ENCODE measurements around the gene TOR3A. TPM values are rescaled to one million over a fixed set of nuclear protein-coding genes. Genes with fewer than 3 reads are reported as not detected.
A peak's percentile ranks its signal among the peaks of the same experiment; 100 is the strongest.

TOR3A gene
- polyA plus RNA-seq, 2 donors = 7.7 to 16.9 TPM

GRCh38 chr1:179061360-179062282 is 20.2 kb upstream of the TOR3A start:
- WGBS, 2 donors = 94 to 98% methylated on average over 8 of the region's 8 CpGs
- H3K27ac ChIP-seq (ENCODE audit: low read depth in 2 of 2, low read length in 1 of 2) = no peak overlapping the region
- H3K4me3 ChIP-seq (ENCODE audit: low read depth in 1 of 2, low read length in 2 of 2) = no peak overlapping the region
- no peaks in the 10 kb centered on the region for H3K27me3 ChIP-seq (ENCODE audit: control insufficient read depth in 1 of 2, insufficient read depth in 2 of 2, low read length in 2 of 2)
- peaks cover 0 to 7% of the 10 kb centered on the region in 2 donors for H3K36me3 ChIP-seq (ENCODE audit: control insufficient read depth in 2 of 2, insufficient read depth in 2 of 2, low read length in 1 of 2)
- no peaks in the 10 kb centered on the region for H3K9me3 ChIP-seq (ENCODE audit: control insufficient read depth in 2 of 2, insufficient read depth in 1 of 2, low read depth in 1 of 2, low read length in 1 of 2)
- H3K4me1 ChIP-seq (ENCODE audit: control insufficient read depth in 2 of 2, insufficient read depth in 2 of 2, low read length in 1 of 2) = no peaks in the 10 kb centered on the region

- H3K27me3 ChIP-seq (ENCODE audit: control insufficient read depth in 1 of 2, insufficient read depth in 2 of 2, low read length in 2 of 2) = no peaks in the 10 kb centered on the region
- no peak overlapping the region for H3K4me3 ChIP-seq (ENCODE audit: low read depth in 1 of 2, low read length in 2 of 2)
- 94 to 97% methylated on average over 4 of the region's 4 CpGs for WGBS, 2 donors
- H3K36me3 ChIP-seq (ENCODE audit: control insufficient read depth in 2 of 2, insufficient read depth in 2 of 2, low read length in 1 of 2) = peaks cover 0 to 11% of the 10 kb centered on the region in 2 donors
- no peaks in the 10 kb centered on the region for H3K4me1 ChIP-seq (ENCODE audit: control insufficient read depth in 2 of 2, insufficient read depth in 2 of 2, low read length in 1 of 2)
- H3K9me3 ChIP-seq (ENCODE audit: control insufficient read depth in 2 of 2, insufficient read depth in 1 of 2, low read depth in 1 of 2, low read length in 1 of 2) = no peaks in the 10 kb centered on the region
- H3K27ac ChIP-seq (ENCODE audit: low read depth in 2 of 2, low read length in 1 of 2) = no peak overlapping the region
These were observed 15.4 kb upstream of the TOR3A start for GRCh38 chr1:179066471-179066870.

- Histone ChIP-seq H3K4me1 (ENCODE audit: control insufficient read depth in 2 of 2, insufficient read depth in 2 of 2, low read length in 1 of 2) (peaks cover 0 to 3% of the 10 kb centered on the region in 2 donors), H3K4me3 (ENCODE audit: low read depth in 1 of 2, low read length in 2 of 2) (no peak overlapping the region), H3K27me3 (ENCODE audit: control insufficient read depth in 1 of 2, insufficient read depth in 2 of 2, low read length in 2 of 2) (no peaks in the 10 kb centered on the region), H3K36me3 (ENCODE audit: control insufficient read depth in 2 of 2, insufficient read depth in 2 of 2, low read length in 1 of 2) (peaks cover under 1 to 3% of the 10 kb centered on the region in 2 donors), H3K9me3 (ENCODE audit: control insufficient read depth in 2 of 2, insufficient read depth in 1 of 2, low read depth in 1 of 2, low read length in 1 of 2) (no peaks in the 10 kb centered on the region), H3K27ac (ENCODE audit: low read depth in 2 of 2, low read length in 1 of 2) (no peak overlapping the region)
- WGBS, 2 donors = 80 to 83% methylated on average over 7 of the region's 7 CpGs
These were observed 4.5 kb upstream of the TOR3A start for GRCh38 chr1:179077396-179077795.

- 49 to 54% methylated on average over 15 to 18 of the region's 18 CpGs for WGBS, 2 donors
- Histone ChIP-seq H3K36me3 (ENCODE audit: control insufficient read depth in 2 of 2, insufficient read depth in 2 of 2, low read length in 1 of 2) (no peaks in the 10 kb centered on the region), H3K4me3 (ENCODE audit: low read depth in 1 of 2, low read length in 2 of 2) (no peak overlapping the region), H3K27ac (ENCODE audit: low read depth in 2 of 2, low read length in 1 of 2) (no peak overlapping the region), H3K4me1 (ENCODE audit: control insufficient read depth in 2 of 2, insufficient read depth in 2 of 2, low read length in 1 of 2) (peaks cover 0 to 3% of the 10 kb centered on the region in 2 donors), H3K27me3 (ENCODE audit: control insufficient read depth in 1 of 2, insufficient read depth in 2 of 2, low read length in 2 of 2) (no peaks in the 10 kb centered on the region), H3K9me3 (ENCODE audit: control insufficient read depth in 2 of 2, insufficient read depth in 1 of 2, low read depth in 1 of 2, low read length in 1 of 2) (no peaks in the 10 kb centered on the region)
These were observed 2.6 kb upstream of the TOR3A start for GRCh38 chr1:179079113-179079761.

- peaks cover 0 to 3% of the 10 kb centered on the region in 2 donors for H3K4me1 ChIP-seq (ENCODE audit: control insufficient read depth in 2 of 2, insufficient read depth in 2 of 2, low read length in 1 of 2)
- no peaks in the 10 kb centered on the region for H3K27me3 ChIP-seq (ENCODE audit: control insufficient read depth in 1 of 2, insufficient read depth in 2 of 2, low read length in 2 of 2)
- 29% methylated on average over 18 of the region's 18 CpGs for WGBS, 2 donors
- H3K36me3 ChIP-seq (ENCODE audit: control insufficient read depth in 2 of 2, insufficient read depth in 2 of 2, low read length in 1 of 2) = peaks cover 0 to 10% of the 10 kb centered on the region in 2 donors
- peak overlapping the region; percentile 68 to 96 for H3K4me3 ChIP-seq (ENCODE audit: low read depth in 1 of 2, low read length in 2 of 2)
- no peaks in the 10 kb centered on the region for H3K9me3 ChIP-seq (ENCODE audit: control insufficient read depth in 2 of 2, insufficient read depth in 1 of 2, low read depth in 1 of 2, low read length in 1 of 2)
- peak overlapping the region; percentile 84 to 93 for H3K27ac ChIP-seq (ENCODE audit: low read depth in 2 of 2, low read length in 1 of 2)
These were observed 794 bp upstream of the TOR3A start for GRCh38 chr1:179080866-179081686.

- H3K4me1 ChIP-seq (ENCODE audit: control insufficient read depth in 2 of 2, insufficient read depth in 2 of 2, low read length in 1 of 2) = peaks cover 0 to 3% of the 10 kb centered on the region in 2 donors
- H3K4me3 ChIP-seq (ENCODE audit: low read depth in 1 of 2, low read length in 2 of 2) = peak overlapping the region; percentile 68 to 96
- no peaks in the 10 kb centered on the region for H3K9me3 ChIP-seq (ENCODE audit: control insufficient read depth in 2 of 2, insufficient read depth in 1 of 2, low read depth in 1 of 2, low read length in 1 of 2)
- no peaks in the 10 kb centered on the region for H3K27me3 ChIP-seq (ENCODE audit: control insufficient read depth in 1 of 2, insufficient read depth in 2 of 2, low read length in 2 of 2)
- whole genome bisulfite sequencing, 2 donors = 0 to 1% methylated on average over 32 to 52 of the region's 52 CpGs
- peaks cover 3 to 10% of the 10 kb centered on the region in 2 donors for H3K36me3 ChIP-seq (ENCODE audit: control insufficient read depth in 2 of 2, insufficient read depth in 2 of 2, low read length in 1 of 2)
- peak overlapping the region; percentile 84 to 93 for H3K27ac ChIP-seq (ENCODE audit: low read depth in 2 of 2, low read length in 1 of 2)
These were observed 596 bp downstream of the TOR3A start for GRCh38 chr1:179082333-179082998.

- Histone ChIP-seq H3K4me3 (ENCODE audit: low read depth in 1 of 2, low read length in 2 of 2) (peak overlapping the region; percentile 68 to 96), H3K4me1 (ENCODE audit: control insufficient read depth in 2 of 2, insufficient read depth in 2 of 2, low read length in 1 of 2) (peaks cover 2 to 3% of the 10 kb centered on the region in 2 donors), H3K27ac (ENCODE audit: low read depth in 2 of 2, low read length in 1 of 2) (peak overlapping the region in 1 of 2 donors; percentile 51), H3K9me3 (ENCODE audit: control insufficient read depth in 2 of 2, insufficient read depth in 1 of 2, low read depth in 1 of 2, low read length in 1 of 2) (no peaks in the 10 kb centered on the region), H3K27me3 (ENCODE audit: control insufficient read depth in 1 of 2, insufficient read depth in 2 of 2, low read length in 2 of 2) (no peaks in the 10 kb centered on the region), H3K36me3 (ENCODE audit: control insufficient read depth in 2 of 2, insufficient read depth in 2 of 2, low read length in 1 of 2) (peaks cover 3 to 10% of the 10 kb centered on the region in 2 donors)
- WGBS, 2 donors = 3 to 5% methylated on average over 3 of the region's 3 CpGs
These were observed 1.1 kb downstream of the TOR3A start for GRCh38 chr1:179082999-179083335.

GRCh38 chr1:179083533-179083932 is 1.7 kb downstream of the TOR3A start:
- no peak overlapping the region for H3K4me3 ChIP-seq (ENCODE audit: low read depth in 1 of 2, low read length in 2 of 2)
- WGBS, 2 donors = 59 to 78% methylated on average over 8 of the region's 8 CpGs
- H3K9me3 ChIP-seq (ENCODE audit: control insufficient read depth in 2 of 2, insufficient read depth in 1 of 2, low read depth in 1 of 2, low read length in 1 of 2) = no peaks in the 10 kb centered on the region
- H3K36me3 ChIP-seq (ENCODE audit: control insufficient read depth in 2 of 2, insufficient read depth in 2 of 2, low read length in 1 of 2) = peaks cover 3 to 10% of the 10 kb centered on the region in 2 donors
- no peak overlapping the region for H3K27ac ChIP-seq (ENCODE audit: low read depth in 2 of 2, low read length in 1 of 2)
- peaks cover 2 to 3% of the 10 kb centered on the region in 2 donors for H3K4me1 ChIP-seq (ENCODE audit: control insufficient read depth in 2 of 2, insufficient read depth in 2 of 2, low read length in 1 of 2)
- no peaks in the 10 kb centered on the region for H3K27me3 ChIP-seq (ENCODE audit: control insufficient read depth in 1 of 2, insufficient read depth in 2 of 2, low read length in 2 of 2)

- WGBS, 2 donors = 78 to 79% methylated on average over 11 of the region's 11 CpGs
- peaks cover 0 to 2% of the 10 kb centered on the region in 2 donors for H3K4me1 ChIP-seq (ENCODE audit: control insufficient read depth in 2 of 2, insufficient read depth in 2 of 2, low read length in 1 of 2)
- H3K36me3 ChIP-seq (ENCODE audit: control insufficient read depth in 2 of 2, insufficient read depth in 2 of 2, low read length in 1 of 2) = peaks cover 7 to 18% of the 10 kb centered on the region in 2 donors
These were observed 5.8 kb downstream of the TOR3A start for GRCh38 chr1:179087665-179088064.

More at GRCh38 chr1:179087665-179088064, 5.8 kb downstream of the TOR3A start:
- no peaks in the 10 kb centered on the region for H3K27me3 ChIP-seq (ENCODE audit: control insufficient read depth in 1 of 2, insufficient read depth in 2 of 2, low read length in 2 of 2)
- H3K4me3 ChIP-seq (ENCODE audit: low read depth in 1 of 2, low read length in 2 of 2) = no peak overlapping the region
- H3K27ac ChIP-seq (ENCODE audit: low read depth in 2 of 2, low read length in 1 of 2) = no peak overlapping the region
- no peaks in the 10 kb centered on the region for H3K9me3 ChIP-seq (ENCODE audit: control insufficient read depth in 2 of 2, insufficient read depth in 1 of 2, low read depth in 1 of 2, low read length in 1 of 2)
